AG04450 (cell line): ENCODE measurements around the gene AKAP6. TPM values are rescaled to one million over a fixed set of nuclear protein-coding genes. Genes with fewer than 3 reads are reported as not detected.

Experiments
- CTCF ChIA-PET: fragments of 300-600, 350-600 bp; formaldehyde crosslinking; extraction: SDS; loops from one replicate; lab custom pipeline; 2022; ENCODE audit warnings: antibody characterized with exemption, inconsistent platforms; lab: Charles Lee
- POLR2A ChIA-PET: fragments of 350-600 bp; formaldehyde crosslinking; extraction: SDS; loops from one replicate; lab custom pipeline; 2021; ENCODE audit warnings: antibody characterized with exemption, inconsistent platforms; lab: Yijun Ruan, JAX
- DNase-seq: peaks from one replicate; pipeline ENCODE4 v3.0.0-alpha.2; 2011; ENCODE audit warnings: low read depth, low spot score
- H3K27ac ChIP-seq: one replicate; pipeline ENCODE4 v1.5.1; 2012; ENCODE audit warnings: low read depth, low read length, control low read depth
- H3K27me3 ChIP-seq: one replicate; pipeline ENCODE4 v1.6.0; 2012; ENCODE audit warnings: low read length; ENCODE audit not compliant: control insufficient read depth, insufficient read depth
- H3K4me3 ChIP-seq: 2 replicates; pipeline ENCODE4 v1.5.1; 2011; ENCODE audit warnings: mild to moderate bottlenecking, low read depth, low read length, control low read depth
- H3K9me3 ChIP-seq: 2 replicates; pipeline ENCODE4 v1.5.1; 2012; ENCODE audit warnings: low read length; ENCODE audit not compliant: control insufficient read depth, insufficient read depth
- polyA plus RNA-seq: library from polyadenylated mRNA; depleted of rRNA; stranded (reverse); fragments of >200 nt; gene quantifications from 2 replicates; pipeline ENCODE4 v1.2.3, GENCODE V29; 2011
- TF ChIP-seq, protein P1 (sequence below): IDR thresholded peaks from 2 replicates; pipeline ENCODE4 v1.5.1; 2011; ENCODE audit warnings: low read depth, low read length, control low read depth, inconsistent platforms

Gene AKAP6
- polyA plus RNA-seq, 1 experiment, result 0.78 TPM

GRCh38 chr14:32707742-32708500 lies 378.8 kb downstream of the AKAP6 start:
- POLR2A ChIA-PET, result no interaction called here
- Histone ChIP-seq H3K9me3 (no peaks in the 10 kb centered on the region), H3K4me3 (no peak overlapping the region), H3K27ac (no peak overlapping the region), H3K27me3 (no peaks in the 10 kb centered on the region)
- DNase-seq, result no peak
- CTCF ChIA-PET, result no interaction called here
- TF ChIP-seq, protein P1, sequence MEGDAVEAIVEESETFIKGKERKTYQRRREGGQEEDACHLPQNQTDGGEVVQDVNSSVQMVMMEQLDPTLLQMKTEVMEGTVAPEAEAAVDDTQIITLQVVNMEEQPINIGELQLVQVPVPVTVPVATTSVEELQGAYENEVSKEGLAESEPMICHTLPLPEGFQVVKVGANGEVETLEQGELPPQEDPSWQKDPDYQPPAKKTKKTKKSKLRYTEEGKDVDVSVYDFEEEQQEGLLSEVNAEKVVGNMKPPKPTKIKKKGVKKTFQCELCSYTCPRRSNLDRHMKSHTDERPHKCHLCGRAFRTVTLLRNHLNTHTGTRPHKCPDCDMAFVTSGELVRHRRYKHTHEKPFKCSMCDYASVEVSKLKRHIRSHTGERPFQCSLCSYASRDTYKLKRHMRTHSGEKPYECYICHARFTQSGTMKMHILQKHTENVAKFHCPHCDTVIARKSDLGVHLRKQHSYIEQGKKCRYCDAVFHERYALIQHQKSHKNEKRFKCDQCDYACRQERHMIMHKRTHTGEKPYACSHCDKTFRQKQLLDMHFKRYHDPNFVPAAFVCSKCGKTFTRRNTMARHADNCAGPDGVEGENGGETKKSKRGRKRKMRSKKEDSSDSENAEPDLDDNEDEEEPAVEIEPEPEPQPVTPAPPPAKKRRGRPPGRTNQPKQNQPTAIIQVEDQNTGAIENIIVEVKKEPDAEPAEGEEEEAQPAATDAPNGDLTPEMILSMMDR, result no peak

DNA sequence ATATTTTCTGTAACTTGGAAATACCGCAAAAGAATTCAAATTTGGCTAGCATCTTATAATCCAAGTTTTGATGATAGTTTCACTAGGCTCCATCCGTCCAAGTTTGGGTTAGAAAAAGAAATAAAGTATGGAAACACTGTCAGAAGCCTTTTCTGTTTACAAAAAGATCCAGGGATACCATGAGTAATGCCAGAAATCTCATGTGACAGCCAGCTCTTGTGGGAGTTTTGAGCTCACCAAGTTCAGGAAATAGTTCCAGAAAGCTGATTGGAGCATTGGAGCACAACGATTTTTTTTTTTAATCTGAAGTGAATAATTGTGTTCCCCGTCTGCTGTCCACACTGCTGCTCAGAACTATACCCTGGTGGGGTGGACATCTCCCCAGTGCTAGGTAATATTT lies 379.9 kb downstream of the AKAP6 start:
- ChIA-PET CTCF (interaction anchor here (0.6 to 1.7 kb wide), 4 partner anchors 10 to 120 kb away, joined by 3 to 5 read pairs (median 4); no protein-coding TSS in a partner anchor), POLR2A (interaction anchor here (0.8 to 1.0 kb wide), 2 partner anchors 59 to 1101 kb away, joined by 3 to 4 read pairs; no protein-coding TSS in a partner anchor)

GRCh38 chr14:32710231-32710671 lies 381.2 kb downstream of the AKAP6 start:
- DNase-seq, result no peak
- H3K9me3 ChIP-seq, result no peaks in the 10 kb centered on the region
- H3K27ac ChIP-seq, result no peak overlapping the region
- H3K4me3 ChIP-seq, result peak overlapping the region; percentile 40
- ChIA-PET CTCF (interaction anchor here (0.9 to 1.7 kb wide), 3 partner anchors 18 to 134 kb away, joined by 3 to 5 read pairs (median 4); no protein-coding TSS in a partner anchor), POLR2A (interaction anchor here (0.6 kb wide), 1 partner anchor 100 kb away, joined by 4 read pairs; no protein-coding TSS in a partner anchor)
- TF ChIP-seq, protein P1, result no peak
- no peaks in the 10 kb centered on the region for H3K27me3 ChIP-seq

More for the DNA sequence above, 379.9 kb downstream of the AKAP6 start:
- H3K4me3 ChIP-seq, result no peak overlapping the region
- H3K27ac ChIP-seq, result peak overlapping the region; percentile 43
- TF ChIP-seq, protein P1, result no peak
- no peaks in the 10 kb centered on the region for H3K9me3 ChIP-seq
- DNase-seq, result peak; percentile 36
- no peaks in the 10 kb centered on the region for H3K27me3 ChIP-seq

DNA sequence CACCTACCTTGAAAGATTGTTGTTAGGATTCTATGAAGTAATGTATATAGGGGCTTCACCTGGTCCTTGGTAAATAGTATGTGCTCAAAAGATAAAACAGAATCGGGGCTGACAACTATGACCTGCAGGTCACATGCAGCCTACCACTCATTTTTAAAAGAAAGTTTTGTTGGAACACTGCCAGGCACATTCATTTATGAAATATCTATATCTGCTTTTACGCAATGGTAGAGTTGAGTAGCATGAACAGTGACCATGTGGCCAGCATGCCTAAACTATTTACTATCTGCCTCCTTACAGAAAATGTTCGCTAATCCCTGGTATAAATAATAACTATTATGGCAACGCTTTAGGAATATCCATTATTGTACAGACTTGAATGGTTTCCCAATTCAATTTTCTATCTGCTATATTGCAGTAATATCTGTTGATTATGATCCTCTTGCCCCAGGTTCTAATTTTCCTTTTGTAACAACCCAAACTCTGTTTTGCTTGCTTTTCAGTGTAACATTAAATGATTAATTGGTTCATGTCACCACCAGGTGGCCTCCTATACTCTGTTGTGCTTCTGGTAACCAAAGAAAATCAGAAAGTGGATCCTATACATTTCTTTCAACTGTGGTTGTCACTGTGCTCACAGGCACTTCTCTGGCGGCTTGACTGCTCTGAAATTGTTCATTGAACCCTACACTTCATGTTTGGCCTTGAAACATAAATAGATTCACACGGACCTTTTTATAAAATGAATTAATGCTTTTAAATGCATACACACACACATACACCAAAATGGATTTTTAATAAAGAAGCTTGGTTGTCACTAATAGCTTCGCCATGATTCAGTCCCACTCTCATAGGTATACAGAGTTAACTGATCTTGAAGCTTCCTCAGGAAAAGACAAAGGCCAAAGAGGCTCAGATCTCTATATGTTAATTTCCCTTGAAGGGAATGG lies 381.9 kb downstream of the AKAP6 start:
- DNase-seq, result no peak
- Histone ChIP-seq H3K9me3 (no peaks in the 10 kb centered on the region), H3K27ac (no peak overlapping the region), H3K4me3 (peak overlapping the region; percentile 40), H3K27me3 (no peaks in the 10 kb centered on the region)
- TF ChIP-seq, protein P1, result peak; percentile 45
- POLR2A ChIA-PET, result interaction anchor here (0.6 kb wide), 1 partner anchor 101 kb away, joined by 4 read pairs; no protein-coding TSS in a partner anchor
- CTCF ChIA-PET, result interaction anchor here (0.7 to 1.0 kb wide), 5 partner anchors 20 to 187 kb away, joined by 3 to 4 read pairs (median 4); no protein-coding TSS in a partner anchor
